ENCODE results near the gene KRT1.
"Not testable (repeated sequence)": the region's sequence is repeated elsewhere in the genome, so short reads cannot be mapped to it uniquely, and the experiment has no call there.

KRT1 gene

DNA sequence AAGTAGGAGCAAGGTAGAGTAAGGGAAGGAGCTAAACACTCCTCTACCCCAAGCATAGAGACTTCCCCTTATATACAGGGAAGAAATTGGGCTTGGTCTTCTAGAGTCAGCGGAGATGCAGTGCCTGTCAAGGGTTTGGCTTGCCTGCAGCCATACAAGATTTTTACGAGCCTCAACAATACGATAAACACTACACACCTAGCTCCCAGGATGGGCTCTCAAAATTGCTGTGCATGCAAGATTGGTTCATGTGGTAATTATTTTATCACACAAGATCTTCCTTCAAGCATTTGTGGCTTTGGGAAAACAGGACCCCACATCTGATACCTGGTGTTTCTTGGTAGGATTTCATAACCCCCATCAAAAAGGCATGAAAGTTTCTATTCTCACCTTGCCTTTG, at the start of gene KRT1:
KRT1 (minus strand) TSS at position 45 of the 400 bp plus-strand sequence. CDS start 59 bp downstream, outside the sequence.
- no peak for DNase-seq (ENCODE audit: low read depth, low spot score)
- H3K27ac ChIP-seq: no peak within 1 kb of the TSS

- no peak for DNase-seq (ENCODE audit: low read depth, low spot score)
- H3K27ac ChIP-seq: no peak overlapping the region
Observed at GRCh38 chr12:52729147-52729546, 48.9 kb upstream of the KRT1 start.

DNA sequence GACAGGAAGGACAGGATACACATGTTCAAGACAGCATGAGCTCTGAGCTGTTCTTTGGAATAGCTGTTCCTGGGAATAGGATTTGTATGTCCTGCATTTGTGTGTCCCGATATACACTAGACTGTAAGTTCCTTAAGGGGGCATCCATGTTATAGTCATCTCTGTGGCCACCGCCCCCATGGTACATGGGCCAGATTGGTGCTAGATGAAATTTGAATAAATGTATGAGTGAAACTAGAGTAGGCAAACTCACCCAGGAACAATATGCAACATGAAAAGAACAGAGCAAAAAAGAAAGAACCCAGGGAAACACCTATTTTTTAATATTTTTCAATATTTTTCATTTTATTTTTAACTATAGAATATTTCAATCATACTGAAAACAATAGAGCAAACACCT, 48.2 kb upstream of the KRT1 start:
- H3K27ac ChIP-seq: no peak overlapping the region
- no peak for DNase-seq (ENCODE audit: low read depth, low spot score)

DNA sequence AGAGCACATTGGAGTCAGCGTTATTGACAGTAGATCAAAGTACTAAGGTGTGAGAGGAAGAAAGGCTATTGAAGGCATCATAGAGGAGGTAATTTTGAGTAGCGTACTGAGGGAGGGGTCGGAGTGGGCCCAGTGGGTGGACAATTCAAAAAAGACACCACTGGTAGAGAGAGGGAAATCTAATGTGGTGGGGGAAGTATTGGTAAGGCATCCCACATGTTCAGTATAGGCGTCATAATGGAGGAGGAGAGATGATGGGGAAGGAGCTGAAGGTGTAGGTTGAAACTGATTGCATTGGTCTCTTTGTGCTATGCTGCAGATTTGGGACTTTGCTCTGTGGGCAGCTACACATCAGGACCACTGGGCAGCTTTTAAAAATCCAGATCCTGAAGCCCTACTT, 46.8 kb upstream of the KRT1 start:
- no peak overlapping the region for H3K27ac ChIP-seq
- no peak for DNase-seq (ENCODE audit: low read depth, low spot score)

GRCh38 chr12:52726451-52726850, 46.2 kb upstream of the KRT1 start:
- H3K27ac ChIP-seq: no peak overlapping the region
- no peak for DNase-seq (ENCODE audit: low read depth, low spot score)

DNA sequence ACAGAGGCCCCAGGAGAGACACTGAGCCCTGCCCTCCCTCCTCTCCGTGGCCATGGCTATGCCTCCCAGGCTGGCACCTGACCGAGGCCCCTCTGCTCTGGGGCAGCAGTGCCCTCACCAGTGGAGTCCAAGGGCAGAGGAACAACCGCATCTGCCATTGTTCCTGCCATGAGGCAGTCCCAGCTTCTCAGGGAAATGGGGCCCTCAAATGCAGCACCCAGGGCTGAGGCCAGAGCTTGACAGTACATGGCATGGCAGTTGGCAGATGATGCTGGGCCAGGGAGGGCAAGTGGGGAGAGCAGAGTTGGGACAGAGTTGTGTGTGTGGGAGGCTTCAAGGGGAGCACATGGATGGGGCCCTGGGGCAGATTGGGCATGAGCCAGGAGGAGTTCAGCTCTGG, 44.2 kb upstream of the KRT1 start:
- no peak for DNase-seq (ENCODE audit: low read depth, low spot score)
- no peak overlapping the region for H3K27ac ChIP-seq

- H3K27ac ChIP-seq: no peak overlapping the region
- no peak for DNase-seq (ENCODE audit: low read depth, low spot score)
Observed at GRCh38 chr12:52722680-52723079, 42.5 kb upstream of the KRT1 start.

DNA sequence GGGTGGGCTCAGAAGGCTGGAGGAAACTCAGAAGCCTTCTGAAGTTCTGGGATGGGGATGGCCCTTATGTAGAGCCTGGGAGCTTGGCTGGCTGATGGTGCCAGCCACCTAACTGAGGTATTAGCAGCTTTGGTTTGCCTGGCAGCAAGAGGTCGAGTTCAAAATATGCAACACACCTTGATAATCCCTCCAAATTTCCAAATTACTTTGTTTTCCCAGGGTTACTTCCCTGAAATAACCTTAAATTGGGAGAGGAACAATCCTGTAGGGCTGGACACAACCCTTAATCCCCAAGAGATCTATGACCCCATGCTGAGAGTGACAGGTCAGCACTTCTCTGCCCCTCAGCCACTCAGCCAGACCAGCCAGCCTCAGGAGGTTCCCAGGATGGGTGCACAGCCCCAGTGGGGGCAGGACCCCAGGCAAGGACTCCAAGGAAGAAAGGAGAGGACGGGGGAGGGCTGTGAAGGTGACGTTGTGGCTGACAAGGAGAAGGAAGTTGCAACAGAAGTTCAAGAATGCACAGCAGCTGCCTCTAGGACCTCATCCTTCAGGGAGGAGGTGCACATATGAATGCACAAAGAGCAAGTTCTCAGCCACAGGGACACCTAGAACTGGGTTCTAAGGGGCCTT, 41.7 kb upstream of the KRT1 start:
- no peak overlapping the region for H3K27ac ChIP-seq
- DNase-seq (ENCODE audit: low read depth, low spot score): no peak

DNA sequence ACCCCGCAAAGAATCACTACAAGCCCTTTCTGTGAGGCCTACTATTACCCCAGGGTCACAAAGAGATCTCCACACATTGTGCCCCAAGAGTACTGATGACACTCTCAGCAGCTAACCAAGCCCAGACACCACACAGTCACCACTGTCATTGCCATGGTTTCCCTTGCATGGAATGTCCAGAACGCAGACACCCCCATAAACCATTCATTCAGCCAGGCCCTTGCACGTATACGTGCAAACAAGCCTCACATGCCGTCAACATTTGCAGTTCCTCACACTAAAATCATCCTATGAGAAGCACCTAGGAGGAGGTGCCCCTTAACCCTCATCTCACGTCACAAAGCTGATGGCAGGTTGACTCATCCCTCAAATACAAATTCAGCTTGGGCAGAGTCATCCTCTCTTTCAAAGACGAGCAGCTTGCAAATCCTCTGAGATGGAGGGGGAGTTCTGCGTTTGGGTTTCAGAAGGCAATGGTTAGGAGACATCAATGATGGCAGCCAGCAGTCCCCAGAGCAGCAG, 40.2 kb upstream of the KRT1 start:
- DNase-seq (ENCODE audit: low read depth, low spot score): no peak
- H3K27ac ChIP-seq: no peak overlapping the region

- no peak overlapping the region for H3K27ac ChIP-seq
- no peak for DNase-seq (ENCODE audit: low read depth, low spot score)
Observed at GRCh38 chr12:52716061-52716460, 35.9 kb upstream of the KRT1 start.

DNA sequence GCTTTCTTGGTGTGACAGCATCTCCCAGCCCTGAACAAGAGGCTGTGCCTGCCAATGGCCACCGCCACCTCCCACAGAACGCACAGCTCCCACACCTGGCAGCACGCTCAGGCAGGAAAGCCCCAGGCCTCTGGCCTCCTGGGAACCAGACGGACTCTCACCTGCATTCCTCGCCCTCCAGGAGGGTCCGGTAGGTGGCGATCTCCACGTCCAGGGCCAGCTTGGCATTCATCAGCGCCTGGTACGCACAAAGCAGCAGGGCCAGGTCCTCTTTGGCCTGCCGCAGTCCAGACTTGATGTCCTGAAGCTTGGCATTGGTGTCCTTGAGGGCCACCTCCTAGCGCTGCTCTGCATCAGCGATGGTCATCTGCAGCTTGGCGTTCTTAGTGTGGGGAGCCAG, 35.2 kb upstream of the KRT1 start:
- no peak for DNase-seq (ENCODE audit: low read depth, low spot score)
- no peak overlapping the region for H3K27ac ChIP-seq

GRCh38 chr12:52714887-52715281, 34.7 kb upstream of the KRT1 start:
- no peak for DNase-seq (ENCODE audit: low read depth, low spot score)
- no peak overlapping the region for H3K27ac ChIP-seq

DNA sequence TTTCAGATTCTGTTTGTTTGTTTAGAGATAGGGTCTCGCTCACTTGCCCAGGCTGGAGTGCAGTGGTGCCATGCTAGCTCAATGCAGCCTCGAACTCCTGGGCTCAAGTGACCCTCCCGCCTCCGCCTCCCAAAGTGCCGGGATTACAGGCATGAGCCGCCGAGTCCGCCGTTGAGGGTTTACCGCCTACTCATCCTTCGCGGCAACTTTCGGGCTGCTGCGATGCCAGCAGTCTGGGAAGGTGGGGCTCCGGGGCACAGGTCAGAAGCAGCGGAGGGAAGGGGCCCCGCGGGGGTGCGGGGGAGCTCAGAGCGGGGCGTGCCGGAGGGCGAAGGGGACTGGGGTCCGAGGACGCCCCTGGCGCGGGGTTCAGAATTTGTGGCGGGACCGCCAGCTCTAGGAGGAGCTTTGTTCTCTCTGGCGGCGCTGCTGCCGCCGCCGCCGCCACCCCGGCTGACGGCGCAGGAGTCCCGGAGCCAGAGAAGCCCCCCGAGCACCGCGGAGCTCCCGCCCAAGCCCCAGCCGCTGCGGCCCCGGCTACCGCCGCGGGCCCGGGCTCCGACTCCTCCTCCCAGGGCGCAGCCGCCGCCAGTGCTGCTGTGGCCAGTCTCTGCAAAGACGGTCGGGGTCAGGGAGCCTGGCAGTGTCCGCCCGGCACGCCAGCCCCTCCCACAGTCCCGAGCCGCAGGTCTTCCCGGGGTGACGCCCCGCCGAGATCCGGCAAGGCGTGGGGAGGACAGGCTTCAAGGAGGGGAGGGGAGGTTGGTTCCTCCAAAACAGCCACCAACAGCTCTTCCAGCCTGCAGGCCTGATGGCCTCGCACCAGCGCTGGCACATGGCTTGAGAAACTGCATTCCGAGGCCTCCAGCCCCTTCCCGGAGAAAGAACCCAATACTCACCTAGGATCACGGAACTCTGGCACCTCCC, 34.0 kb upstream of the KRT1 start:
- DNase-seq (ENCODE audit: low read depth, low spot score): no peak
- H3K27ac ChIP-seq: no peak overlapping the region

GRCh38 chr12:52712122-52712521, 31.9 kb upstream of the KRT1 start:
- DNase-seq (ENCODE audit: low read depth, low spot score); H3K27ac ChIP-seq: not testable (repeated sequence)

- DNase-seq (ENCODE audit: low read depth, low spot score): no peak
- H3K27ac ChIP-seq: no peak overlapping the region
Observed at GRCh38 chr12:52710730-52711129, 30.5 kb upstream of the KRT1 start.

GRCh38 chr12:52708010-52708409, 27.8 kb upstream of the KRT1 start:
- no peak for DNase-seq (ENCODE audit: low read depth, low spot score)
- no peak overlapping the region for H3K27ac ChIP-seq

DNA sequence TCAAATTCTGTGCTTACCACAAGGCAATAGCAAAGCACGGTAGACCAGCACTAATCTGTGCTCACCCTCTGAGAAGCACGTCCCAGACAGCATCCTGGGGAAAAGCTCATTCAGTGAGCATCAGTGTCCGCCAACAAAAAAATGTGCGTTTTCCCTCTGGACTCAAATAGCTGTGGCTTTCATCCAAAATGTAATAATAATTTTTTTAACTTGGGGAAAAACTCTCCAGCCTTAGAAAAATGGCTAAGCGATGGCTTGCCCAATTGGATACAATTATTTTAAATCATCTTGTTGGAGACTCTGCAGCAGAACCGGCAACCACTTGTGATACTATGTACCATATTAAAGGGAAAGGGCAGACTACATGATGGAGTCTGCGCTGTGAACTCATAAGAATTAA, 24.3 kb upstream of the KRT1 start:
- DNase-seq (ENCODE audit: low read depth, low spot score): no peak
- H3K27ac ChIP-seq: no peak overlapping the region

DNA sequence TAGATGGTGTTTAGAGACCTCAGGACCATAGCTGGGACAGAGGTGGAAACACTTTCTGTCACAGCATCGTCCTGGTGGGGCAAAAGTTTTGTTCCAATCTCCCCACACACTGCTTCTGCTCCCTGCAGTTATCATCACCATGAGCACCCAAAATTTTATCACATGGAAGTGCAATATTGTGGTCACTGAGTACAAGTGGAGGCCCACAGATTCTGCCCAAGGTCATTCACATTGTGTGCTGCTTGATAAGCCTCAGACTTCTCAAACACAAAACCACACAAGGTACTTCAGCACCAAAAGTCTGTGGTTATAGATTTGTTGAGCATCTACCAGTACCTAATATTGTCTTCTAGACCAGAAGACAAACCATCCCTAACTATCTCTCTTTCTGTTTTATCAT, 23.7 kb upstream of the KRT1 start:
- no peak for DNase-seq (ENCODE audit: low read depth, low spot score)
- no peak overlapping the region for H3K27ac ChIP-seq

GRCh38 chr12:52703424-52703823, 23.2 kb upstream of the KRT1 start, which contains the start of gene KRT77:
Gene KRT77, minus strand, starts transcription at chr12:52703524. Its CDS starts 90 bp downstream, at chr12:52703434.
- no peak for DNase-seq (ENCODE audit: low read depth, low spot score)
- no peak within 1 kb of the TSS for H3K27ac ChIP-seq

DNA sequence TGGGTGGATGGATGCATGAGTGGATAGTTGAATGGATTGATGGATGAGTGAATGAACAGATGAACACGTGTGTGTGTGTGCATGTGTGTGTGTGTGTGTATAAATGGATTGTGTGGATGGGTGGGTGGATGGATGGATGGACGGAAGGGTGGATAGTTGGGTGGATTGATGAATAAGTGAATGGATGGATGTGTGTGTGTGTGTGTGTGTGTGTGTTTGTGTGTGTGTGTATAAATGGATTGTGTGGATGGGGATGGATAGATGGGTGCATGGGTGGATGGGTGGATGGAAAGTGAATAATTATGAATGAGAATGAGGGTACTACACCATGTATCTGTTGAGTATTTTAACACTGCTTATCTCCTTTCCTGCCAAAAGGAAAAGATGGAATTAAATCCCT, 22.1 kb upstream of the KRT1 start:
- DNase-seq (ENCODE audit: low read depth, low spot score): no peak
- H3K27ac ChIP-seq: no peak overlapping the region

GRCh38 chr12:52701281-52701680, 21.1 kb upstream of the KRT1 start:
- no peak overlapping the region for H3K27ac ChIP-seq
- no peak for DNase-seq (ENCODE audit: low read depth, low spot score)
